ENCODE results near the gene PDE4D.

PDE4D gene

GRCh38 chr5:59140133-59140532 is 753.4 kb downstream of the PDE4D start:
- H3K9ac ChIP-seq (ENCODE audit: insufficient read length, low read depth) = no peak overlapping the region
- H3K36me3 ChIP-seq (ENCODE audit: insufficient read depth, insufficient read length, low read length) = no peaks in the 10 kb centered on the region
- H3K9me3 ChIP-seq (ENCODE audit: insufficient read depth, low read length) = no peaks in the 10 kb centered on the region
- no peak for DNase-seq (ENCODE audit: low read depth, low spot score)
- no peak for TF ChIP-seq SUZ12 (IDR thresholded peaks at IDR 0.05; ENCODE audit: extremely low read depth, insufficient read depth, insufficient read length)
- TF ChIP-seq ZNF274 (IDR thresholded peaks at IDR 0.05; ENCODE audit: low read depth, low read length) = no peak
- no peak for TF ChIP-seq YY1 (IDR thresholded peaks at IDR 0.05; ENCODE audit: insufficient read depth, insufficient read length)
- H3K4me3 ChIP-seq (ENCODE audit: insufficient read length, low read depth) = no peak overlapping the region
- no peaks in the 10 kb centered on the region for H3K27me3 ChIP-seq (ENCODE audit: insufficient read depth, insufficient read length)
- H3K4me1 ChIP-seq (ENCODE audit: insufficient read depth, insufficient read length) = no peaks in the 10 kb centered on the region

- TF ChIP-seq YY1 (IDR thresholded peaks at IDR 0.05; ENCODE audit: insufficient read depth, insufficient read length) (no peak), SUZ12 (IDR thresholded peaks at IDR 0.05; ENCODE audit: extremely low read depth, insufficient read depth, insufficient read length) (no peak), ZNF274 (IDR thresholded peaks at IDR 0.05; ENCODE audit: low read depth, low read length) (no peak)
- no peaks in the 10 kb centered on the region for H3K4me1 ChIP-seq (ENCODE audit: insufficient read depth, insufficient read length)
- H3K36me3 ChIP-seq (ENCODE audit: insufficient read depth, insufficient read length, low read length) = no peaks in the 10 kb centered on the region
- H3K4me3 ChIP-seq (ENCODE audit: insufficient read length, low read depth) = no peak overlapping the region
- no peak for DNase-seq (ENCODE audit: low read depth, low spot score)
- no peaks in the 10 kb centered on the region for H3K27me3 ChIP-seq (ENCODE audit: insufficient read depth, insufficient read length)
- no peaks in the 10 kb centered on the region for H3K9me3 ChIP-seq (ENCODE audit: insufficient read depth, low read length)
- no peak overlapping the region for H3K9ac ChIP-seq (ENCODE audit: insufficient read length, low read depth)
Measured at GRCh38 chr5:59139695-59140094, 753.8 kb downstream of the PDE4D start.

- Histone ChIP-seq H3K4me3 (ENCODE audit: insufficient read length, low read depth) (no peak overlapping the region), H3K36me3 (ENCODE audit: insufficient read depth, insufficient read length, low read length) (no peaks in the 10 kb centered on the region), H3K9ac (ENCODE audit: insufficient read length, low read depth) (no peak overlapping the region), H3K9me3 (ENCODE audit: insufficient read depth, low read length) (no peaks in the 10 kb centered on the region), H3K27me3 (ENCODE audit: insufficient read depth, insufficient read length) (no peaks in the 10 kb centered on the region), H3K4me1 (ENCODE audit: insufficient read depth, insufficient read length) (no peaks in the 10 kb centered on the region)
- no peak for DNase-seq (ENCODE audit: low read depth, low spot score)
- TF ChIP-seq YY1 (IDR thresholded peaks at IDR 0.05; ENCODE audit: insufficient read depth, insufficient read length) (no peak), SUZ12 (IDR thresholded peaks at IDR 0.05; ENCODE audit: extremely low read depth, insufficient read depth, insufficient read length) (no peak), ZNF274 (IDR thresholded peaks at IDR 0.05; ENCODE audit: low read depth, low read length) (no peak)
Measured at GRCh38 chr5:59138509-59138908, 755.0 kb downstream of the PDE4D start.

GRCh38 chr5:59137846-59138245 is 755.7 kb downstream of the PDE4D start:
- Histone ChIP-seq H3K4me3 (ENCODE audit: insufficient read length, low read depth) (no peak overlapping the region), H3K9me3 (ENCODE audit: insufficient read depth, low read length) (no peaks in the 10 kb centered on the region), H3K9ac (ENCODE audit: insufficient read length, low read depth) (no peak overlapping the region), H3K36me3 (ENCODE audit: insufficient read depth, insufficient read length, low read length) (no peaks in the 10 kb centered on the region), H3K4me1 (ENCODE audit: insufficient read depth, insufficient read length) (no peaks in the 10 kb centered on the region), H3K27me3 (ENCODE audit: insufficient read depth, insufficient read length) (no peaks in the 10 kb centered on the region)
- no peak for DNase-seq (ENCODE audit: low read depth, low spot score)
- no peak for TF ChIP-seq SUZ12 (IDR thresholded peaks at IDR 0.05; ENCODE audit: extremely low read depth, insufficient read depth, insufficient read length)
- no peak for TF ChIP-seq YY1 (IDR thresholded peaks at IDR 0.05; ENCODE audit: insufficient read depth, insufficient read length)
- TF ChIP-seq ZNF274 (IDR thresholded peaks at IDR 0.05; ENCODE audit: low read depth, low read length) = no peak

GRCh38 chr5:59136549-59136948 is 757.0 kb downstream of the PDE4D start:
- TF ChIP-seq ZNF274 (IDR thresholded peaks at IDR 0.05; ENCODE audit: low read depth, low read length) (no peak), YY1 (IDR thresholded peaks at IDR 0.05; ENCODE audit: insufficient read depth, insufficient read length) (no peak), SUZ12 (IDR thresholded peaks at IDR 0.05; ENCODE audit: extremely low read depth, insufficient read depth, insufficient read length) (no peak)
- H3K36me3 ChIP-seq (ENCODE audit: insufficient read depth, insufficient read length, low read length) = no peaks in the 10 kb centered on the region
- no peak for DNase-seq (ENCODE audit: low read depth, low spot score)
- no peak overlapping the region for H3K4me3 ChIP-seq (ENCODE audit: insufficient read length, low read depth)
- no peak overlapping the region for H3K9ac ChIP-seq (ENCODE audit: insufficient read length, low read depth)
- H3K9me3 ChIP-seq (ENCODE audit: insufficient read depth, low read length) = no peaks in the 10 kb centered on the region; the same call in 1 of the 2 replicates
- H3K4me1 ChIP-seq (ENCODE audit: insufficient read depth, insufficient read length) = no peaks in the 10 kb centered on the region
- no peaks in the 10 kb centered on the region for H3K27me3 ChIP-seq (ENCODE audit: insufficient read depth, insufficient read length)

- H3K4me3 ChIP-seq (ENCODE audit: insufficient read length, low read depth) = no peak overlapping the region
- H3K9me3 ChIP-seq (ENCODE audit: insufficient read depth, low read length) = no peaks in the 10 kb centered on the region; the same call in 1 of the 2 replicates
- no peak overlapping the region for H3K9ac ChIP-seq (ENCODE audit: insufficient read length, low read depth)
- TF ChIP-seq ZNF274 (IDR thresholded peaks at IDR 0.05; ENCODE audit: low read depth, low read length) (no peak), SUZ12 (IDR thresholded peaks at IDR 0.05; ENCODE audit: extremely low read depth, insufficient read depth, insufficient read length) (no peak), YY1 (IDR thresholded peaks at IDR 0.05; ENCODE audit: insufficient read depth, insufficient read length) (no peak)
- no peaks in the 10 kb centered on the region for H3K36me3 ChIP-seq (ENCODE audit: insufficient read depth, insufficient read length, low read length)
- no peaks in the 10 kb centered on the region for H3K4me1 ChIP-seq (ENCODE audit: insufficient read depth, insufficient read length)
- no peaks in the 10 kb centered on the region for H3K27me3 ChIP-seq (ENCODE audit: insufficient read depth, insufficient read length)
- DNase-seq (ENCODE audit: low read depth, low spot score) = no peak
Measured at GRCh38 chr5:59134471-59135163, 758.9 kb downstream of the PDE4D start.

- DNase-seq (ENCODE audit: low read depth, low spot score) = no peak
- H3K4me3 ChIP-seq (ENCODE audit: insufficient read length, low read depth) = no peak overlapping the region
Measured at GRCh38 chr5:59133764-59134261, 759.7 kb downstream of the PDE4D start.

More at GRCh38 chr5:59133764-59134261, 759.7 kb downstream of the PDE4D start:
- TF ChIP-seq YY1 (IDR thresholded peaks at IDR 0.05; ENCODE audit: insufficient read depth, insufficient read length) (no peak), SUZ12 (IDR thresholded peaks at IDR 0.05; ENCODE audit: extremely low read depth, insufficient read depth, insufficient read length) (no peak)
- H3K36me3 ChIP-seq (ENCODE audit: insufficient read depth, insufficient read length, low read length) = no peaks in the 10 kb centered on the region
- H3K9ac ChIP-seq (ENCODE audit: insufficient read length, low read depth) = no peak overlapping the region
- no peaks in the 10 kb centered on the region for H3K27me3 ChIP-seq (ENCODE audit: insufficient read depth, insufficient read length)
- no peaks in the 10 kb centered on the region for H3K4me1 ChIP-seq (ENCODE audit: insufficient read depth, insufficient read length)
- no peaks in the 10 kb centered on the region; the same call in 1 of the 2 replicates for H3K9me3 ChIP-seq (ENCODE audit: insufficient read depth, low read length)

Data from NT2/D1 (cell line).